Liver (tissue), 9 donors: ENCODE data around the gene ELAVL3. TPM values are rescaled to one million over a fixed set of nuclear protein-coding genes. Genes with fewer than 3 reads are reported as not detected.

Experiments
- DNase-seq: peaks from one replicate; pipeline ENCODE4 v3.0.0-alpha.2; 2017; ENCODE audit warnings: low spot score
- H3K27ac ChIP-seq, 2 donors: one replicate each; pipeline ENCODE4 v1.7.0; 2013; ENCODE audit warnings: inconsistent platforms in 2 of 2, low read length in 2 of 2, control low read depth in 1 of 2, low read depth in 1 of 2, mild to moderate bottlenecking in 1 of 2
- H3K27me3 ChIP-seq, 4 donors: one replicate each; pipeline versions ENCODE4 v1.6.1 to v1.7.0; 2013; ENCODE audit warnings: low read length in 3 of 4, inconsistent platforms in 1 of 4, mild to moderate bottlenecking in 1 of 4, moderate library complexity in 1 of 4; ENCODE audit not compliant: control insufficient read depth in 4 of 4, insufficient read depth in 4 of 4
- H3K36me3 ChIP-seq, 4 donors: one replicate each; pipeline versions ENCODE4 v1.6.1 to v1.7.0; 2013; ENCODE audit warnings: low read length in 3 of 4, mild to moderate bottlenecking in 3 of 4, low read depth in 1 of 4, moderate library complexity in 1 of 4; ENCODE audit not compliant: control insufficient read depth in 4 of 4, insufficient read depth in 3 of 4
- H3K4me1 ChIP-seq, 4 donors: one replicate each; pipeline versions ENCODE4 v1.6.1 to v1.7.0; 2013; ENCODE audit warnings: low read length in 3 of 4, mild to moderate bottlenecking in 3 of 4, moderate library complexity in 1 of 4; ENCODE audit not compliant: control insufficient read depth in 4 of 4, insufficient read depth in 4 of 4
- H3K4me3 ChIP-seq, 3 donors: one replicate each; pipeline versions ENCODE4 v1.6.1 to v1.7.0; 2013; ENCODE audit warnings: low read length in 3 of 3, control low read depth in 1 of 3, low read depth in 1 of 3, mild to moderate bottlenecking in 1 of 3
- H3K9ac ChIP-seq, 2 donors: one replicate each; pipeline ENCODE4 v1.7.0; 2013; ENCODE audit warnings: low read length in 2 of 2, mild to moderate bottlenecking in 2 of 2, moderate library complexity in 2 of 2, control low read depth in 1 of 2, low read depth in 1 of 2
- H3K9me3 ChIP-seq, 4 donors: one replicate each; pipeline versions ENCODE4 v1.6.1 to v1.7.0; 2013; ENCODE audit warnings: low read length in 3 of 4; ENCODE audit not compliant: control insufficient read depth in 4 of 4
- EGR1 ChIP-seq, 2 donors: IDR thresholded peaks; 2 replicates each; pipeline ENCODE4 v1.6.1; 2016 to 2018; ENCODE audit warnings: antibody characterized with exemption in 2 of 2, low read depth in 2 of 2
- FOXA1 ChIP-seq: IDR thresholded peaks from 2 replicates; pipeline ENCODE4 v1.6.1; 2016; ENCODE audit warnings: antibody characterized with exemption
- FOXA2 ChIP-seq: IDR thresholded peaks from 2 replicates; pipeline ENCODE4 v1.6.1; 2016; ENCODE audit warnings: antibody characterized with exemption
- GABPA ChIP-seq, 2 donors: IDR thresholded peaks in 1 of 2; conservative IDR thresholded peaks in 1 of 2; 2 replicates each; pipeline ENCODE4 v1.6.1; 2016; ENCODE audit warnings: antibody characterized with exemption in 2 of 2, mild to moderate bottlenecking in 1 of 2, moderate library complexity in 1 of 2
- HNF4A ChIP-seq, 2 donors: conservative IDR thresholded peaks; 2 replicates each; pipeline ENCODE4 v1.6.1; 2016; ENCODE audit warnings: antibody characterized with exemption in 2 of 2, mild to moderate bottlenecking in 2 of 2
- HNF4G ChIP-seq: IDR thresholded peaks from 2 replicates; pipeline ENCODE4 v1.6.1; 2016; ENCODE audit warnings: antibody characterized with exemption
- JUND ChIP-seq, 2 donors: IDR thresholded peaks; 2 replicates each; pipeline ENCODE4 v1.6.1; 2016; ENCODE audit warnings: antibody characterized with exemption in 2 of 2
- NR2F2 ChIP-seq: IDR thresholded peaks from 2 replicates; pipeline ENCODE4 v1.6.1; 2016; ENCODE audit warnings: antibody characterized with exemption
- RAD21 ChIP-seq, 2 donors: IDR thresholded peaks; 2 replicates each; pipeline ENCODE4 v1.6.1; 2016; ENCODE audit warnings: antibody characterized with exemption in 2 of 2, mild to moderate bottlenecking in 2 of 2
- RXRA ChIP-seq, 2 donors: IDR thresholded peaks; 2 replicates each; pipeline ENCODE4 v1.6.1; 2017 to 2018; ENCODE audit warnings: antibody characterized with exemption in 2 of 2, mild to moderate bottlenecking in 1 of 2
- SP1 ChIP-seq: IDR thresholded peaks from 2 replicates; pipeline ENCODE4 v1.6.1; 2018; ENCODE audit warnings: antibody characterized with exemption, mild to moderate bottlenecking
- TAF1 ChIP-seq: conservative IDR thresholded peaks from 2 replicates; pipeline ENCODE4 v1.6.1; 2016; ENCODE audit warnings: antibody characterized with exemption, mild to moderate bottlenecking
- YY1 ChIP-seq: IDR thresholded peaks from 2 replicates; pipeline ENCODE4 v1.6.1; 2016; ENCODE audit warnings: antibody characterized with exemption, mild to moderate bottlenecking
- WGBS: extraction: QIAGEN DNeasy Blood & Tissue Kit; methylation state at CpG from one replicate; pipeline ENCODE4 v1.1.7; 2013; 5-methylcytosine and 5-hydroxymethylcytosine counted together
- polyA plus RNA-seq, 2 donors: library from polyadenylated mRNA; stranded (reverse) in 1 of 2; unstranded in 1 of 2; fragments of 200-250 nt in 1 of 2; fragments of >200 nt in 1 of 2; fragmentation: Nextera tagmentation in 1 of 2; extraction: Ambion mirVana in 1 of 2; gene quantifications; one replicate each; pipeline versions ENCODE4 v1.2.1 to v1.2.3, GENCODE V29; 2013 to 2015
- total RNA-seq, 2 donors: library from RNA; depleted of rRNA; stranded (reverse); fragments of >200 nt; gene quantifications; one replicate each; pipeline ENCODE4 v1.2.3, GENCODE V29; 2014
- TF ChIP-seq, protein P1 (sequence below): fragments of 150-350 bp; IDR thresholded peaks from 2 replicates; pipeline ENCODE4 v1.5.1; 2017; ENCODE audit warnings: improper control_type of control experiment, low read depth, low read length; ENCODE audit not compliant: missing input control
- TF ChIP-seq, protein P2 (sequence below): IDR thresholded peaks from 2 replicates; pipeline ENCODE4 v1.6.1; 2016; ENCODE audit warnings: antibody characterized with exemption, mild to moderate bottlenecking
- TF ChIP-seq, protein P3 (sequence below): IDR thresholded peaks from 2 replicates; pipeline ENCODE4 v1.6.1; 2016; ENCODE audit warnings: antibody characterized with exemption
- TF ChIP-seq, protein P4 (sequence below): IDR thresholded peaks from 2 replicates; pipeline ENCODE4 v1.6.1; 2016; ENCODE audit warnings: antibody characterized with exemption
- TF ChIP-seq, protein P5 (sequence below): IDR thresholded peaks from 2 replicates; pipeline ENCODE4 v1.6.1; 2016; ENCODE audit warnings: antibody characterized with exemption
- donor health status: healthy.
- donor health status: healthy.
- donor health status: healthy.
- donor health status: healthy.
- donor health status: healthy.

The ELAVL3 gene
- total and polyA plus RNA-seq, 4 donors: not detected

DNA sequence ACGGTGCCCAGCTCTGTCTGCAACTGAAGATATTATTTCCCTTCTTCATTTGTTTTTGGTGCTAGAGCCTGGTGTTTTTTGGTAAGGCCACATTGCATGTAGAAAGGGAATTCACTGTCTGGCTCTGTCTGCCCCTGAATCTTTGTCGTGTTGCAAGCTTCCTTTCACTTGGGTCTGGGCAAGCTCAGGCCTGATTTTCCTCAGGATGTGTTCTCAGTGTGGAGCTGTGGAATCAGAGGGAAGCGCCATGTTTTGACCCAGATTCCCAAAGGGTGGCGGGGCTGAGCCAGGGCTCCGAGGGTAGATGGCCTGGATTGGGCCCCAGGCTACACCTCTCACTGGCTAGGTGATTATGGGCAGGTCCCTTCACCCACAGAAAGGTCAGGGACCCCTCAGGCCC, 36.8 kb downstream of the ELAVL3 start:
- Histone ChIP-seq H3K36me3 (peaks cover 30 to 60% (median 34%) of the 10 kb centered on the region in 4 donors), H3K4me1 (no peaks in the 10 kb centered on the region), H3K4me3 (no peak overlapping the region), H3K27me3 (no peaks in the 10 kb centered on the region), H3K27ac (no peak overlapping the region), H3K9ac (no peak overlapping the region), H3K9me3 (no peaks in the 10 kb centered on the region)
- 83% methylated on average over 5 of the region's 5 CpGs for WGBS
- DNase-seq: no peak
- TF ChIP-seq, protein P1, sequence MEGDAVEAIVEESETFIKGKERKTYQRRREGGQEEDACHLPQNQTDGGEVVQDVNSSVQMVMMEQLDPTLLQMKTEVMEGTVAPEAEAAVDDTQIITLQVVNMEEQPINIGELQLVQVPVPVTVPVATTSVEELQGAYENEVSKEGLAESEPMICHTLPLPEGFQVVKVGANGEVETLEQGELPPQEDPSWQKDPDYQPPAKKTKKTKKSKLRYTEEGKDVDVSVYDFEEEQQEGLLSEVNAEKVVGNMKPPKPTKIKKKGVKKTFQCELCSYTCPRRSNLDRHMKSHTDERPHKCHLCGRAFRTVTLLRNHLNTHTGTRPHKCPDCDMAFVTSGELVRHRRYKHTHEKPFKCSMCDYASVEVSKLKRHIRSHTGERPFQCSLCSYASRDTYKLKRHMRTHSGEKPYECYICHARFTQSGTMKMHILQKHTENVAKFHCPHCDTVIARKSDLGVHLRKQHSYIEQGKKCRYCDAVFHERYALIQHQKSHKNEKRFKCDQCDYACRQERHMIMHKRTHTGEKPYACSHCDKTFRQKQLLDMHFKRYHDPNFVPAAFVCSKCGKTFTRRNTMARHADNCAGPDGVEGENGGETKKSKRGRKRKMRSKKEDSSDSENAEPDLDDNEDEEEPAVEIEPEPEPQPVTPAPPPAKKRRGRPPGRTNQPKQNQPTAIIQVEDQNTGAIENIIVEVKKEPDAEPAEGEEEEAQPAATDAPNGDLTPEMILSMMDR: no peak
- TF ChIP-seq GABPA (IDR thresholded peaks at IDR 0.05 in 1 of 2, conservative IDR thresholded peaks at IDR 0.05 in 1 of 2) (no peak), FOXA2 (no peak), RAD21 (IDR thresholded peaks at IDR 0.05) (no peak), TAF1 (no peak), NR2F2 (no peak), JUND (IDR thresholded peaks at IDR 0.05) (no peak), EGR1 (IDR thresholded peaks at IDR 0.05; ENCODE audit: low read depth in 2 of 2) (no peak), FOXA1 (no peak), RXRA (IDR thresholded peaks at IDR 0.05) (no peak), SP1 (no peak), YY1 (no peak), HNF4G (no peak), HNF4A (conservative IDR thresholded peaks at IDR 0.05) (no peak)
- TF ChIP-seq, protein P2, sequence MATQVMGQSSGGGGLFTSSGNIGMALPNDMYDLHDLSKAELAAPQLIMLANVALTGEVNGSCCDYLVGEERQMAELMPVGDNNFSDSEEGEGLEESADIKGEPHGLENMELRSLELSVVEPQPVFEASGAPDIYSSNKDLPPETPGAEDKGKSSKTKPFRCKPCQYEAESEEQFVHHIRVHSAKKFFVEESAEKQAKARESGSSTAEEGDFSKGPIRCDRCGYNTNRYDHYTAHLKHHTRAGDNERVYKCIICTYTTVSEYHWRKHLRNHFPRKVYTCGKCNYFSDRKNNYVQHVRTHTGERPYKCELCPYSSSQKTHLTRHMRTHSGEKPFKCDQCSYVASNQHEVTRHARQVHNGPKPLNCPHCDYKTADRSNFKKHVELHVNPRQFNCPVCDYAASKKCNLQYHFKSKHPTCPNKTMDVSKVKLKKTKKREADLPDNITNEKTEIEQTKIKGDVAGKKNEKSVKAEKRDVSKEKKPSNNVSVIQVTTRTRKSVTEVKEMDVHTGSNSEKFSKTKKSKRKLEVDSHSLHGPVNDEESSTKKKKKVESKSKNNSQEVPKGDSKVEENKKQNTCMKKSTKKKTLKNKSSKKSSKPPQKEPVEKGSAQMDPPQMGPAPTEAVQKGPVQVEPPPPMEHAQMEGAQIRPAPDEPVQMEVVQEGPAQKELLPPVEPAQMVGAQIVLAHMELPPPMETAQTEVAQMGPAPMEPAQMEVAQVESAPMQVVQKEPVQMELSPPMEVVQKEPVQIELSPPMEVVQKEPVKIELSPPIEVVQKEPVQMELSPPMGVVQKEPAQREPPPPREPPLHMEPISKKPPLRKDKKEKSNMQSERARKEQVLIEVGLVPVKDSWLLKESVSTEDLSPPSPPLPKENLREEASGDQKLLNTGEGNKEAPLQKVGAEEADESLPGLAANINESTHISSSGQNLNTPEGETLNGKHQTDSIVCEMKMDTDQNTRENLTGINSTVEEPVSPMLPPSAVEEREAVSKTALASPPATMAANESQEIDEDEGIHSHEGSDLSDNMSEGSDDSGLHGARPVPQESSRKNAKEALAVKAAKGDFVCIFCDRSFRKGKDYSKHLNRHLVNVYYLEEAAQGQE: no peak
- TF ChIP-seq, protein P3, sequence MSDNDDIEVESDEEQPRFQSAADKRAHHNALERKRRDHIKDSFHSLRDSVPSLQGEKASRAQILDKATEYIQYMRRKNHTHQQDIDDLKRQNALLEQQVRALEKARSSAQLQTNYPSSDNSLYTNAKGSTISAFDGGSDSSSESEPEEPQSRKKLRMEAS: no peak
- TF ChIP-seq, protein P4, sequence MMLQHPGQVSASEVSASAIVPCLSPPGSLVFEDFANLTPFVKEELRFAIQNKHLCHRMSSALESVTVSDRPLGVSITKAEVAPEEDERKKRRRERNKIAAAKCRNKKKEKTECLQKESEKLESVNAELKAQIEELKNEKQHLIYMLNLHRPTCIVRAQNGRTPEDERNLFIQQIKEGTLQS: no peak
- TF ChIP-seq, protein P5, sequence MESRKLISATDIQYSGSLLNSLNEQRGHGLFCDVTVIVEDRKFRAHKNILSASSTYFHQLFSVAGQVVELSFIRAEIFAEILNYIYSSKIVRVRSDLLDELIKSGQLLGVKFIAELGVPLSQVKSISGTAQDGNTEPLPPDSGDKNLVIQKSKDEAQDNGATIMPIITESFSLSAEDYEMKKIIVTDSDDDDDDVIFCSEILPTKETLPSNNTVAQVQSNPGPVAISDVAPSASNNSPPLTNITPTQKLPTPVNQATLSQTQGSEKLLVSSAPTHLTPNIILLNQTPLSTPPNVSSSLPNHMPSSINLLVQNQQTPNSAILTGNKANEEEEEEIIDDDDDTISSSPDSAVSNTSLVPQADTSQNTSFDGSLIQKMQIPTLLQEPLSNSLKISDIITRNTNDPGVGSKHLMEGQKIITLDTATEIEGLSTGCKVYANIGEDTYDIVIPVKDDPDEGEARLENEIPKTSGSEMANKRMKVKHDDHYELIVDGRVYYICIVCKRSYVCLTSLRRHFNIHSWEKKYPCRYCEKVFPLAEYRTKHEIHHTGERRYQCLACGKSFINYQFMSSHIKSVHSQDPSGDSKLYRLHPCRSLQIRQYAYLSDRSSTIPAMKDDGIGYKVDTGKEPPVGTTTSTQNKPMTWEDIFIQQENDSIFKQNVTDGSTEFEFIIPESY: no peak
